Epithelial cell of esophagus (primary cell): Measurements from ENCODE around the gene ADAM8.
"Not testable (repeated sequence)": the region's sequence is repeated elsewhere in the genome, so short reads cannot be mapped to it uniquely, and the experiment has no call there.

Experiments
- DNase-seq: peaks from one replicate; pipeline ENCODE4 v3.0.0; 2010; ENCODE audit warnings: low read depth
- H3K4me3 ChIP-seq: 2 replicates; pipeline ENCODE4 v1.5.1; 2011; ENCODE audit warnings: mild to moderate bottlenecking, low read length, control low read depth
- TF ChIP-seq, protein P1 (sequence below): IDR thresholded peaks from 2 replicates; pipeline ENCODE4 v1.5.1; 2011; ENCODE audit warnings: low read depth, mild to moderate bottlenecking, low read length, control low read depth, inconsistent platforms; ENCODE audit not compliant: insufficient read depth; ENCODE audit errors: missing control alignments

The ADAM8 gene

DNA sequence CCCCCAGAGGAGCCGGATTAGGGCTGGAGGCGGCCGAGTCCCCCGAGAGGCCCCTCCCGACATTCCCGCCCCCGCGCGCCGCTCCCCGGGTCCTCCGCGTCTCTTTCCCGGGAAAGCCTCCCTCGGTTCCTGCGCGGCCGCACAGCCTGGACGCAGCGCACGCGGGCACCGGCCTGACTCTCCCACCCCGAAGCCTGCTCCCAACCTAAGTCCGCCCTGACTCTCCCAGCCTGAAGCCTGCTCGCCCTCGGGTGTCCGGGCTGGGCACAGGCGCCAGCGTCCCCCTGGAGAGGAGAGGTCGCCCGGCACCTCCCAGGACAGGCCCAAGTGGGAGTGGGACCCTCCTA, 39.5 kb downstream of the ADAM8 start:
- TF ChIP-seq, protein P1, sequence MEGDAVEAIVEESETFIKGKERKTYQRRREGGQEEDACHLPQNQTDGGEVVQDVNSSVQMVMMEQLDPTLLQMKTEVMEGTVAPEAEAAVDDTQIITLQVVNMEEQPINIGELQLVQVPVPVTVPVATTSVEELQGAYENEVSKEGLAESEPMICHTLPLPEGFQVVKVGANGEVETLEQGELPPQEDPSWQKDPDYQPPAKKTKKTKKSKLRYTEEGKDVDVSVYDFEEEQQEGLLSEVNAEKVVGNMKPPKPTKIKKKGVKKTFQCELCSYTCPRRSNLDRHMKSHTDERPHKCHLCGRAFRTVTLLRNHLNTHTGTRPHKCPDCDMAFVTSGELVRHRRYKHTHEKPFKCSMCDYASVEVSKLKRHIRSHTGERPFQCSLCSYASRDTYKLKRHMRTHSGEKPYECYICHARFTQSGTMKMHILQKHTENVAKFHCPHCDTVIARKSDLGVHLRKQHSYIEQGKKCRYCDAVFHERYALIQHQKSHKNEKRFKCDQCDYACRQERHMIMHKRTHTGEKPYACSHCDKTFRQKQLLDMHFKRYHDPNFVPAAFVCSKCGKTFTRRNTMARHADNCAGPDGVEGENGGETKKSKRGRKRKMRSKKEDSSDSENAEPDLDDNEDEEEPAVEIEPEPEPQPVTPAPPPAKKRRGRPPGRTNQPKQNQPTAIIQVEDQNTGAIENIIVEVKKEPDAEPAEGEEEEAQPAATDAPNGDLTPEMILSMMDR = no peak
- DNase-seq = no peak
- no peak overlapping the region for H3K4me3 ChIP-seq

DNA sequence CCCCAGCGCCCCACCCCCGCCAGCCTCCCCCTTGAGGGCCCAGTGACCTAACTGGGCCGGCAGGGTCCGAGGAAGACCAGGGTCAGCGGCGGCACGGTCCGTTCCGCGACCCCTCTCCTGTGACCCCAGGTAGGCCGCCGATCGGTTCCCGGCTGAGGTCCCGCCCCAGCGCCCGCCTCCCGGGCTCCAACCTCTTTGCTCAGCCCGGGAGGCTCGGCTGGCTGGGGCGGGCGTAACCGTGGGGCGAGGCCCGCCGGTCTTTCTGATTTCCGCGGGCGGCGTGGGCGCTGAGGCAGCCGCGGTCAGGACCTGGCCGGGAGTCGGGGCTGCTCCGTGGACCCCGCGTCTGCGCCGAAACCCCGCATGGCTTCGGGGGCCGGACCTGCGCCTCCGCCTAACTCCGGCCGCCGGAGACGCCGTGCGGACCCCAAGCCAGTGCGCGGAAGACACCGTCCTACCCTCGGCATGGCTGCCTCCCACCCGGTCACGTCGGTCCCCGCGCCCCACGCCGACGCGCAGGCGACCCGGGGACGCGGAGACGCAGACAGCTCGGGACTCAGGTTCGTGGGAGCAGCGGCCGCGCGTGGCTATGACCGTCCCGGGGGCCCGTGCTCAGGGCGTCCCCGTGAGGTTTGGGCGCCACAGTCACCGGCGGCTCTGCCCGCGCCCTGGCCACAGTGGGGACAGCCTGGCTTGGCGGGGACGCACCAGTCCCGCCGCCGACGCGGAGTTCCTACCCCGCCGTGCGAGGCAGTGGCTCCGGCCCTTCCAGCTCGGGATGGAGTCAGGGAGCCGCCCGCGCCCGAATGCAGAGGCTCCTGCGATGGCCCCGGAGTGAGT, 40.0 kb downstream of the ADAM8 start:
- DNase-seq = no peak
- H3K4me3 ChIP-seq = no peak overlapping the region
- TF ChIP-seq, protein P1 = no peak

DNA sequence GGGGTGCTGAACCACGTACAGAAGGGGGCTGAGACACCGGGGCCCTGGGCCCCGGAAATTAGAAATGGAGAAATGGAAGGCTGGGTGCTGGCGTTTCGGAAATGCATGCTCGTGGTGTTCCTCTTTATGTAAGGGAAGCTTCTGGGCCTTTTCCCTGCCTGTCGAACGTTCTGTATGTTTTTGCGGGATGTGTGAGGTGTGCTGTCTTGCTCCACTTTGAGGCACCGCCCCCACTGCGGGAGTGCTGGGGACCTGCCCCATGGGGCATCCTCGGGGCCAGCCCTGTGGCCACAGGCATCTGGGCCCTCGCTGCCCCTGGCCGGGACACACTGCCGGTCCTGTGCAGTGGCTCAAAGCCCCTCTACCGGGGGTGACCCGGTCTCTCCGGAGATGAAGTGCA, 40.7 kb downstream of the ADAM8 start:
- no peak overlapping the region for H3K4me3 ChIP-seq
- DNase-seq = no peak
- TF ChIP-seq, protein P1 = no peak

DNA sequence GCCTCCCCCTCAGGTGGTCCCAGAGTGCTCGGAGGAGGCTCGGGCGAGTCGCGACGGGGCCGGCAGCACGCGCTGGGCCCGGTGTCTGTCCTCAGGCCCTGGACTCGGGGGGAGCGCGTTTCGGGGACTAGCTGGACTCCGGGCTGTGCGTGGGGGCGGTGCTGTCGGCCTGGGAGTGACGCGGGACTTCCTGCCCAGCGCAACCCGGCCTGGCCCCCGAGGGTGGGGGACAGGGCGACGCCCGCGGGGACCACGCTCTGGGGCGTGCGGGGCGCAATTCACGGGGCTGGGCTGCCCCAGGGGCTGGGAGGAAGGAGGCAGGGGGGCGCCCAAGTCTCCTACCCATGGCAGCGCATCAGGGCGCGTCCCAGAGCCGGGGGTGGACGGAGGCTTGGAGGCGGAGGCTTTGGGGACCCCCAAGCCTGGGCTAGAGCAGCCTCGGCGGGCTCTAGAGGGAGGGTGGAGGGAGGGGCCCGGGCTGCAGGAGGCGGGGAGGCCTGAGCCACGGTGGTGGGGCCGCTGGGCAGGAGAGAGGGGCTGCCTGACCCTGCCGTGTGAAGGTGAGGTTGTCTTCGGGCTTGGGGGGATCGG, 41.3 kb downstream of the ADAM8 start:
- TF ChIP-seq, protein P1 = no peak
- DNase-seq = no peak
- no peak overlapping the region for H3K4me3 ChIP-seq

DNA sequence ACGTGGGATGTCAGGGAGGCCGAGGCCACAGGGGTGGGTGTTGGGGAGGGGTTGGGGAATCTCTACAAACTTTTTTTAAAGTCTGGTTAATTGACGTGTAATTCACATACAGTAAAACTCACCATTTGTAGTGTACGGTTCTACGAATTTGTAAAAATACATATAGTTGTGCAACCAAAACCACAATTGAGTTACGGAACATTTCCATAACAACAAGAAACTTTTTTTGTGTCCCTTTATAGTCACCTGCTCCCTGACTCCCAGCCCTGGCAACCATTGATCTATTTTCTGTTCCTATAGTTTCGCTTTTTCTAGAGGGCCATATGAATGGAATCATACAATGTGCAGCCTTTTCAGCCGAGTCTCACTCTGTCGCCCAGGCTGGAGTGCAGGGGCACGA, 41.9 kb downstream of the ADAM8 start:
- H3K4me3 ChIP-seq, DNase-seq: not testable (repeated sequence)

DNA sequence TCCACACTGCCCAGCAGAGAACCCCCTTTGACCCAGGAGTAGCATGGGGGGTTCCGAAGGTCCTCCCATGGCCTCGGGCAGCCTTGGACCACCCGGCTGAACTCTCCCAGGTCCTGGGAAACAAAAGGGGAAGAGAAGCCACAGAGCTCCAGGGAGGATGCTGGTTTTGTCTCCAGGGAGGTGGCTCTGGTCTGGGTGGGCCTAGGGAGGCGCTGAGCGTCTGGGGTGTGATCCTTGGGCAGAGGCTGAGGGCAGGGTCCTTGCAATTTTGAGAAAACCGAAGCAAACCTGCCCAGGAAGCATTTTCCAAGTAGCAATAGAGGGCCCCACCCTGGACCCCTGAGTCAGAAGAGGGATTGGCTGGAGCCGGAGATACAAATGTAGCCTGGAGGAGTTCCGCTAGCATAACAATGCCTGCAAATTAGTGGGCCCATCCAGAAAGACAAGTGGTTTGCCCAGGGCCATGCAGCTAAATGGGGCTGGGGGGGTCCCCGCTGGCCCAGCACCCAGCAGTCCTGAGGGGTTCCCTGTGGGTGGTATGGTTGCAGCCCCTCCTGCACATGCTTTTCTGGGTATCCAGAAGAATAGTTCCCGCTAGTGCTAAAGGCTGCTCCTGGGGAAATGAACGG, 44.6 kb downstream of the ADAM8 start:
- no peak for DNase-seq
- TF ChIP-seq, protein P1 = no peak
- no peak overlapping the region for H3K4me3 ChIP-seq

DNA sequence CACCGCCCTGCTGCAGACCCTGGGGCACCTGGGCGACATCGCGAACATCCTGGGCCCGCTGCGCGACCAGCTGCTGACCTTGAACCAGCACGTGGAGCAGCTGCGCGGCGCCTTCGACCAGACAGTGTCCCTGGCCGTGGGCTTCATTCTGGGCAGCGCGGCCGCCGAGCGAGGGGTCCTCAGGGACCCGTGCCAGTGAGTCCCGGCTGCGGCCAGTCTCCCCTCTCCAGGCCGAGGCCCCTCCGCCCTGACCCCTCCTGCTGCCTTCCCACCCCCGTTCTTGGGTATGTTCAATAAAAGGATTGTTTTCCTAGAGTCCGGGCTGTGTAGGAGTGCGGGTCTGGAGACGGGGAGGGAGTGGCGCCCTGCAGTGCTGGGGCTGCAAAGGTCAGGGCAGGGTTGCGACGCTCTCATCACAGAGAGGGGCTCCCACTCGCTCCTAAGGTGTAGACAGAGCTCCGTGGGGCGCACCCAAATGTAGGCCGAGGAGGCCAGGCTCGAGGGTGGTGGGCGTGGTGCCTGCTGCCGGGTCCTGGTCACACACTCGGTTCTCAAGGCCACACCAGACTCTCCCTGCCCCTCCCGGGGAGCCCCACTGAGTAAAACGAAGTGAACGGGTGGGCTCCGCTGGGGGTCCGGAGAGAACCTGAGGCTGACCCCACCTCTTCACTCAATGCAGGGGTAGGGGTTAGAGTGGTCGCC, 45.3 kb downstream of the ADAM8 start:
- DNase-seq = no peak
- no peak overlapping the region for H3K4me3 ChIP-seq
- TF ChIP-seq, protein P1 = no peak
